GM23338 (cell line): Measurements from ENCODE around the gene RND3. TPM values are rescaled to one million over a fixed set of nuclear protein-coding genes. Genes with fewer than 3 reads are reported as not detected.

ENCODE experiments used
- ATAC-seq: fragments of 200-7000 bp; cut with Tn5 transposase; 3 replicates; pipeline ENCODE4 v1.9.1; 2020
- DNase-seq: peaks from one replicate; pipeline ENCODE4 v3.0.0-alpha.2; 2015; ENCODE audit warnings: low spot score
- H2AFZ ChIP-seq: fragments of 200-600 bp; sonication (generic); 2 replicates; pipeline ENCODE4 v1.8.0; 2016; ENCODE audit warnings: antibody characterized with exemption, mild to moderate bottlenecking, moderate library complexity
- H3F3A ChIP-seq: fragments of 200-600 bp; sonication (generic); replicated peaks from 2 replicates; pipeline ENCODE4 v1.8.0; 2017; ENCODE audit warnings: antibody characterized with exemption, mixed run types, low read depth
- H3K27ac ChIP-seq: fragments of 200-600 bp; sonication (generic); 2 replicates; pipeline ENCODE4 v1.6.1; 2016; ENCODE audit warnings: low read depth
- H3K27me3 ChIP-seq: fragments of 200-600 bp; sonication (generic); 2 replicates; pipeline ENCODE4 v1.8.0; 2016; ENCODE audit warnings: mild to moderate bottlenecking, mixed run types, moderate library complexity; ENCODE audit not compliant: insufficient read depth
- H3K36me3 ChIP-seq: fragments of 200-600 bp; sonication (generic); 2 replicates; pipeline ENCODE4 v1.8.0; 2016; ENCODE audit warnings: mild to moderate bottlenecking; ENCODE audit not compliant: insufficient read depth
- H3K4me1 ChIP-seq: fragments of 200-600 bp; sonication (generic); 2 replicates; pipeline ENCODE4 v1.8.0; 2016; ENCODE audit warnings: mild to moderate bottlenecking, moderate library complexity; ENCODE audit not compliant: insufficient read depth
- H3K4me2 ChIP-seq: fragments of 200-600 bp; sonication (generic); 2 replicates; pipeline ENCODE4 v1.7.1; 2017; ENCODE audit warnings: mixed run types
- H3K4me3 ChIP-seq: fragments of 200-600 bp; sonication (generic); 2 replicates; pipeline ENCODE4 v1.6.1; 2016; ENCODE audit warnings: mixed run types
- H3K79me2 ChIP-seq: fragments of 200-600 bp; sonication (generic); replicated peaks from 2 replicates; pipeline ENCODE4 v1.8.0; 2017; ENCODE audit warnings: mild to moderate bottlenecking; ENCODE audit not compliant: insufficient read depth
- H3K9me2 ChIP-seq: fragments of 200-600 bp; sonication (generic); 2 replicates; pipeline ENCODE4 v1.8.0; 2017; ENCODE audit not compliant: insufficient read depth
- H4K20me1 ChIP-seq: fragments of 200-600 bp; sonication (generic); replicated peaks from 2 replicates; pipeline ENCODE4 v1.8.0; 2017; ENCODE audit warnings: mild to moderate bottlenecking; ENCODE audit not compliant: insufficient read depth
- H3K27ac Mint-ChIP-seq: 2 replicates; pipeline ENCODE4 v1.8.0; 2020; ENCODE audit warnings: inconsistent platforms, mild to moderate bottlenecking, moderate library complexity, mixed read lengths
- H3K27me3 Mint-ChIP-seq: 3 replicates; pipeline ENCODE4 v1.8.0; 2022; ENCODE audit warnings: low read depth, mild to moderate bottlenecking, moderate library complexity, mixed read lengths, inconsistent platforms; ENCODE audit not compliant: insufficient read depth, poor library complexity
- H3K36me3 Mint-ChIP-seq: 3 replicates; pipeline ENCODE4 v1.8.0; 2021; ENCODE audit warnings: low read depth, mild to moderate bottlenecking, inconsistent platforms, moderate library complexity, mixed read lengths
- H3K4me1 Mint-ChIP-seq: 3 replicates; pipeline ENCODE4 v1.8.0; 2020; ENCODE audit warnings: mild to moderate bottlenecking, inconsistent platforms, mixed read lengths
- H3K4me3 Mint-ChIP-seq: 3 replicates; pipeline ENCODE4 v1.8.0; 2021; ENCODE audit warnings: moderate library complexity, mild to moderate bottlenecking, inconsistent platforms, mixed read lengths
- H3K9me3 Mint-ChIP-seq: 3 replicates; pipeline ENCODE4 v1.8.0; 2020; ENCODE audit warnings: moderate library complexity, mild to moderate bottlenecking, inconsistent platforms, mixed read lengths
- CREB1 ChIP-seq: fragments of 250-450 bp; sonication (Bioruptor Pico); IDR thresholded peaks from 2 replicates; pipeline ENCODE4 v1.5.0; 2020; ENCODE audit warnings: low read depth, mild to moderate bottlenecking, moderate library complexity
- EZH2 ChIP-seq: fragments of 200-600 bp; sonication (generic); IDR thresholded peaks from one replicate; pipeline ENCODE4 v1.8.0; 2017; ENCODE audit warnings: antibody characterized with exemption, mild to moderate bottlenecking, low read depth; ENCODE audit not compliant: unreplicated experiment
- EZH2phosphoT487 ChIP-seq: fragments of 200-600 bp; sonication (generic); IDR thresholded peaks from one replicate; pipeline ENCODE4 v1.8.1; 2018; ENCODE audit warnings: antibody characterized with exemption; ENCODE audit not compliant: unreplicated experiment
- JUNB ChIP-seq: IDR thresholded peaks from one replicate; pipeline ENCODE4 v1.6.1; 2016; ENCODE audit warnings: antibody characterized with exemption; ENCODE audit not compliant: unreplicated experiment
- ZNF114 ChIP-seq: fragments of 250-450 bp; sonication (Bioruptor Pico); IDR thresholded peaks from 2 replicates; pipeline ENCODE4 v1.5.0; 2020; ENCODE audit warnings: mild to moderate bottlenecking, moderate library complexity
- ZNF331 ChIP-seq: fragments of 250-450 bp; sonication (Bioruptor Pico); IDR thresholded peaks from 2 replicates; pipeline ENCODE4 v1.5.0; 2020; ENCODE audit warnings: low read depth, mild to moderate bottlenecking, moderate library complexity
- polyA plus RNA-seq: library from polyadenylated mRNA; unstranded; fragments of >200 nt; fragmentation: Nextera tagmentation; extraction: Ambion mirVana; gene quantifications from 2 replicates; pipeline ENCODE4 v1.2.1, GENCODE V29; 2016
- total RNA-seq: library from RNA; depleted of rRNA; stranded (reverse); fragments of >200 nt; shearing (Covaris generic); gene quantifications from 2 replicates; pipeline ENCODE4 v1.2.3, GENCODE V29; 2014
- TF ChIP-seq, protein P1 (sequence below): IDR thresholded peaks from one replicate; pipeline ENCODE4 v1.6.1; 2018; ENCODE audit warnings: antibody characterized with exemption; ENCODE audit not compliant: unreplicated experiment
- TF ChIP-seq, protein P2 (sequence below), 2 experiments: fragments of 200-600 bp in 1 of 2; sonication (generic) in 1 of 2; conservative IDR thresholded peaks; 2 replicates each; pipeline versions ENCODE4 v1.5.1 to v1.6.1; 2016 to 2017; ENCODE audit warnings: antibody characterized with exemption in 2 of 2, low read depth in 2 of 2, mild to moderate bottlenecking in 2 of 2, moderate library complexity in 1 of 2
- TF ChIP-seq, protein P3 (sequence below): fragments of 250-450 bp; sonication (Bioruptor Pico); IDR thresholded peaks from 2 replicates; pipeline ENCODE4 v1.5.0; 2020; ENCODE audit warnings: mild to moderate bottlenecking, moderate library complexity

Gene RND3
- total and polyA plus RNA-seq, 2 experiments from 2014 or later: 48.2 to 55.3 TPM

- ATAC-seq: no peak
- H3K27ac Mint-ChIP-seq: no peak overlapping the region
- Histone ChIP-seq H3K4me3 (no peak overlapping the region), H3K27me3 (no peaks in the 10 kb centered on the region), H3K36me3 (no peaks in the 10 kb centered on the region), H3K79me2 (no peaks in the 10 kb centered on the region), H3K9me2 (peaks cover 9% of the 10 kb centered on the region; the same call in 1 of the 2 replicates), H3K4me1 (peaks cover 21% of the 10 kb centered on the region), H3K27ac (no peak overlapping the region), H3K4me2 (no peak overlapping the region), H2AFZ (no peak overlapping the region), H4K20me1 (no peaks in the 10 kb centered on the region), H3F3A (no peaks in the 10 kb centered on the region)
- DNase-seq: no peak
- H3K4me1 Mint-ChIP-seq: peaks cover 31% of the 10 kb centered on the region
- peaks cover 5% of the 10 kb centered on the region for H3K27me3 Mint-ChIP-seq
- no peaks in the 10 kb centered on the region for H3K9me3 Mint-ChIP-seq
- no peaks in the 10 kb centered on the region for H3K36me3 Mint-ChIP-seq
- H3K4me3 Mint-ChIP-seq: no peak overlapping the region
- TF ChIP-seq JUNB (no peak), ZNF114 (CRISPR knock-in tag) (no peak), CREB1 (CRISPR knock-in tag) (no peak), EZH2phosphoT487 (no peak), EZH2 (no peak), ZNF331 (CRISPR knock-in tag) (no peak)
- TF ChIP-seq, protein P1, sequence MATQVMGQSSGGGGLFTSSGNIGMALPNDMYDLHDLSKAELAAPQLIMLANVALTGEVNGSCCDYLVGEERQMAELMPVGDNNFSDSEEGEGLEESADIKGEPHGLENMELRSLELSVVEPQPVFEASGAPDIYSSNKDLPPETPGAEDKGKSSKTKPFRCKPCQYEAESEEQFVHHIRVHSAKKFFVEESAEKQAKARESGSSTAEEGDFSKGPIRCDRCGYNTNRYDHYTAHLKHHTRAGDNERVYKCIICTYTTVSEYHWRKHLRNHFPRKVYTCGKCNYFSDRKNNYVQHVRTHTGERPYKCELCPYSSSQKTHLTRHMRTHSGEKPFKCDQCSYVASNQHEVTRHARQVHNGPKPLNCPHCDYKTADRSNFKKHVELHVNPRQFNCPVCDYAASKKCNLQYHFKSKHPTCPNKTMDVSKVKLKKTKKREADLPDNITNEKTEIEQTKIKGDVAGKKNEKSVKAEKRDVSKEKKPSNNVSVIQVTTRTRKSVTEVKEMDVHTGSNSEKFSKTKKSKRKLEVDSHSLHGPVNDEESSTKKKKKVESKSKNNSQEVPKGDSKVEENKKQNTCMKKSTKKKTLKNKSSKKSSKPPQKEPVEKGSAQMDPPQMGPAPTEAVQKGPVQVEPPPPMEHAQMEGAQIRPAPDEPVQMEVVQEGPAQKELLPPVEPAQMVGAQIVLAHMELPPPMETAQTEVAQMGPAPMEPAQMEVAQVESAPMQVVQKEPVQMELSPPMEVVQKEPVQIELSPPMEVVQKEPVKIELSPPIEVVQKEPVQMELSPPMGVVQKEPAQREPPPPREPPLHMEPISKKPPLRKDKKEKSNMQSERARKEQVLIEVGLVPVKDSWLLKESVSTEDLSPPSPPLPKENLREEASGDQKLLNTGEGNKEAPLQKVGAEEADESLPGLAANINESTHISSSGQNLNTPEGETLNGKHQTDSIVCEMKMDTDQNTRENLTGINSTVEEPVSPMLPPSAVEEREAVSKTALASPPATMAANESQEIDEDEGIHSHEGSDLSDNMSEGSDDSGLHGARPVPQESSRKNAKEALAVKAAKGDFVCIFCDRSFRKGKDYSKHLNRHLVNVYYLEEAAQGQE: no peak
- TF ChIP-seq, protein P2, sequence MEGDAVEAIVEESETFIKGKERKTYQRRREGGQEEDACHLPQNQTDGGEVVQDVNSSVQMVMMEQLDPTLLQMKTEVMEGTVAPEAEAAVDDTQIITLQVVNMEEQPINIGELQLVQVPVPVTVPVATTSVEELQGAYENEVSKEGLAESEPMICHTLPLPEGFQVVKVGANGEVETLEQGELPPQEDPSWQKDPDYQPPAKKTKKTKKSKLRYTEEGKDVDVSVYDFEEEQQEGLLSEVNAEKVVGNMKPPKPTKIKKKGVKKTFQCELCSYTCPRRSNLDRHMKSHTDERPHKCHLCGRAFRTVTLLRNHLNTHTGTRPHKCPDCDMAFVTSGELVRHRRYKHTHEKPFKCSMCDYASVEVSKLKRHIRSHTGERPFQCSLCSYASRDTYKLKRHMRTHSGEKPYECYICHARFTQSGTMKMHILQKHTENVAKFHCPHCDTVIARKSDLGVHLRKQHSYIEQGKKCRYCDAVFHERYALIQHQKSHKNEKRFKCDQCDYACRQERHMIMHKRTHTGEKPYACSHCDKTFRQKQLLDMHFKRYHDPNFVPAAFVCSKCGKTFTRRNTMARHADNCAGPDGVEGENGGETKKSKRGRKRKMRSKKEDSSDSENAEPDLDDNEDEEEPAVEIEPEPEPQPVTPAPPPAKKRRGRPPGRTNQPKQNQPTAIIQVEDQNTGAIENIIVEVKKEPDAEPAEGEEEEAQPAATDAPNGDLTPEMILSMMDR (conservative IDR thresholded peaks at IDR 0.05; ENCODE audit: low read depth in 2 of 2): no peak
- TF ChIP-seq, protein P3, sequence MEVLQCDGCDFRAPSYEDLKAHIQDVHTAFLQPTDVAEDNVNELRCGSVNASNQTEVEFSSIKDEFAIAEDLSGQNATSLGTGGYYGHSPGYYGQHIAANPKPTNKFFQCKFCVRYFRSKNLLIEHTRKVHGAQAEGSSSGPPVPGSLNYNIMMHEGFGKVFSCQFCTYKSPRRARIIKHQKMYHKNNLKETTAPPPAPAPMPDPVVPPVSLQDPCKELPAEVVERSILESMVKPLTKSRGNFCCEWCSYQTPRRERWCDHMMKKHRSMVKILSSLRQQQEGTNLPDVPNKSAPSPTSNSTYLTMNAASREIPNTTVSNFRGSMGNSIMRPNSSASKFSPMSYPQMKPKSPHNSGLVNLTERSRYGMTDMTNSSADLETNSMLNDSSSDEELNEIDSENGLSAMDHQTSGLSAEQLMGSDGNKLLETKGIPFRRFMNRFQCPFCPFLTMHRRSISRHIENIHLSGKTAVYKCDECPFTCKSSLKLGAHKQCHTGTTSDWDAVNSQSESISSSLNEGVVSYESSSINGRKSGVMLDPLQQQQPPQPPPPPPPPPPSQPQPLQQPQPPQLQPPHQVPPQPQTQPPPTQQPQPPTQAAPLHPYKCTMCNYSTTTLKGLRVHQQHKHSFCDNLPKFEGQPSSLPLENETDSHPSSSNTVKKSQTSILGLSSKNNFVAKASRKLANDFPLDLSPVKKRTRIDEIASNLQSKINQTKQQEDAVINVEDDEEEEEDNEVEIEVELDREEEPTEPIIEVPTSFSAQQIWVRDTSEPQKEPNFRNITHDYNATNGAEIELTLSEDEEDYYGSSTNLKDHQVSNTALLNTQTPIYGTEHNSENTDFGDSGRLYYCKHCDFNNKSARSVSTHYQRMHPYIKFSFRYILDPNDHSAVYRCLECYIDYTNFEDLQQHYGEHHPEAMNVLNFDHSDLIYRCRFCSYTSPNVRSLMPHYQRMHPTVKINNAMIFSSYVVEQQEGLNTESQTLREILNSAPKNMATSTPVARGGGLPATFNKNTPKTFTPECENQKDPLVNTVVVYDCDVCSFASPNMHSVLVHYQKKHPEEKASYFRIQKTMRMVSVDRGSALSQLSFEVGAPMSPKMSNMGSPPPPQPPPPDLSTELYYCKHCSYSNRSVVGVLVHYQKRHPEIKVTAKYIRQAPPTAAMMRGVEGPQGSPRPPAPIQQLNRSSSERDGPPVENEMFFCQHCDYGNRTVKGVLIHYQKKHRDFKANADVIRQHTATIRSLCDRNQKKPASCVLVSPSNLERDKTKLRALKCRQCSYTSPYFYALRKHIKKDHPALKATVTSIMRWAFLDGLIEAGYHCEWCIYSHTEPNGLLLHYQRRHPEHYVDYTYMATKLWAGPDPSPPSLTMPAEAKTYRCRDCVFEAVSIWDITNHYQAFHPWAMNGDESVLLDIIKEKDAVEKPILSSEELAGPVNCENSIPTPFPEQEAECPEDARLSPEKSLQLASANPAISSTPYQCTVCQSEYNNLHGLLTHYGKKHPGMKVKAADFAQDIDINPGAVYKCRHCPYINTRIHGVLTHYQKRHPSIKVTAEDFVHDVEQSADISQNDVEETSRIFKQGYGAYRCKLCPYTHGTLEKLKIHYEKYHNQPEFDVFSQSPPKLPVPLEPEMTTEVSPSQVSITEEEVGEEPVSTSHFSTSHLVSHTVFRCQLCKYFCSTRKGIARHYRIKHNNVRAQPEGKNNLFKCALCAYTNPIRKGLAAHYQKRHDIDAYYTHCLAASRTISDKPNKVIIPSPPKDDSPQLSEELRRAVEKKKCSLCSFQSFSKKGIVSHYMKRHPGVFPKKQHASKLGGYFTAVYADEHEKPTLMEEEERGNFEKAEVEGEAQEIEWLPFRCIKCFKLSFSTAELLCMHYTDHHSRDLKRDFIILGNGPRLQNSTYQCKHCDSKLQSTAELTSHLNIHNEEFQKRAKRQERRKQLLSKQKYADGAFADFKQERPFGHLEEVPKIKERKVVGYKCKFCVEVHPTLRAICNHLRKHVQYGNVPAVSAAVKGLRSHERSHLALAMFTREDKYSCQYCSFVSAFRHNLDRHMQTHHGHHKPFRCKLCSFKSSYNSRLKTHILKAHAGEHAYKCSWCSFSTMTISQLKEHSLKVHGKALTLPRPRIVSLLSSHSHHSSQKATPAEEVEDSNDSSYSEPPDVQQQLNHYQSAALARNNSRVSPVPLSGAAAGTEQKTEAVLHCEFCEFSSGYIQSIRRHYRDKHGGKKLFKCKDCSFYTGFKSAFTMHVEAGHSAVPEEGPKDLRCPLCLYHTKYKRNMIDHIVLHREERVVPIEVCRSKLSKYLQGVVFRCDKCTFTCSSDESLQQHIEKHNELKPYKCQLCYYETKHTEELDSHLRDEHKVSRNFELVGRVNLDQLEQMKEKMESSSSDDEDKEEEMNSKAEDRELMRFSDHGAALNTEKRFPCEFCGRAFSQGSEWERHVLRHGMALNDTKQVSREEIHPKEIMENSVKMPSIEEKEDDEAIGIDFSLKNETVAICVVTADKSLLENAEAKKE (CRISPR knock-in tag): no peak
These were observed 63.1 kb downstream of the RND3 start for GRCh38 chr2:150424406-150424805.
